ENCODE measurements around the gene ZNF304. TPM values are rescaled to one million over a fixed set of nuclear protein-coding genes. Genes with fewer than 3 reads are reported as not detected.

The ZNF304 gene
- total and polyA plus RNA-seq, 2 of the 13 experiments (the other 11 are each of a cell fraction or from before 2014, with no cell fraction given), result 3.4 to 8.0 TPM

DNA sequence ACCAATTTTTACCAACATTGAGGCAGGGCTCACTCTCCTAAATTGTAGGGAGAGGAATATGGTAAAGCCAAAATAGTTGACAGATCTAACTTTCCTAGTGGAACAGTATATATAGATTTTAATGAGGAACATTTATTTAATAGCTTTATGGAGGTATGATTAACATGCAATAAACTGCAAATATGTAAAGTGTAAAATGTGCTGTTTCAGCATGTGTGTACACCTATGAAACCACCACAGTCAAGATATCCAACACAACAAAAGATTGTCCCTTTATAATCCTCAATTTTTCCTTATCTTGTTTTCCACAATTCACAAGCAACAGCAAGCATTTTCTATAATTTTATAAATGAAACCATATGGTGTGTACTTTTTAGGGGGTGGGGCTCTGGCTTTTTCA is 8.2 kb downstream of the ZNF304 start:
- FAIRE-seq, result no peak
- CTCF ChIA-PET (ENCODE audit: low intra/inter-chr PET ratio, low total read pairs), result no interaction called here
- POLR2A ChIA-PET, result no interaction called here

GRCh38 chr19:57362419-57362818 is 11.3 kb downstream of the ZNF304 start:
- WGBS (ENCODE audit: low lambda C conversion rate), result 75% methylated on average over 2 of the region's 2 CpGs
- POLR2A ChIA-PET, result interaction anchor here (0.8 to 1.8 kb wide), 4 partner anchors 11 to 86 kb away, joined by 3 to 21 read pairs (median 8); partner anchors contain the start of genes ZNF304, ZNF548 and ZNF749
- Histone ChIP-seq H4K20me1 (ENCODE audit: insufficient read depth, low read length) (no peaks in the 10 kb centered on the region; the same call in 1 of the 2 replicates), H3K4me2 (ENCODE audit: low read depth, low read length) (peak overlapping the region; percentile 75), H3K9ac (ENCODE audit: insufficient read depth, low read depth, low read length) (peak overlapping the region; percentile 88), H3K27ac (ENCODE audit: extremely low read length, insufficient read depth, low read length) (peak overlapping the region; percentile 82), H3K79me2 (ENCODE audit: insufficient read depth, low read length) (peaks cover 8% of the 10 kb centered on the region), H3K36me3 (replicated peaks in 1 of 2; ENCODE audit: control insufficient read depth in 1 of 2, insufficient read depth in 2 of 2, low read length in 2 of 2) (peaks cover 1 to 17% of the 10 kb centered on the region in 2 experiments; a peak in 3 of 5 replicates), H2AFZ (ENCODE audit: low read length) (peak overlapping the region; percentile 92), H3K27me3 (ENCODE audit: control insufficient read depth in 1 of 2, insufficient read depth in 2 of 2, low read length in 2 of 2) (no peaks in the 10 kb centered on the region), H3K4me1 (ENCODE audit: insufficient read depth, low read length) (peaks cover 13% of the 10 kb centered on the region; the same call in 1 of the 2 replicates), H3K4me3 (replicated peaks in 1 of 3; ENCODE audit: insufficient read depth in 1 of 3, low read depth in 2 of 3, low read length in 3 of 3) (peak overlapping the region; percentile 65 to 85 (median 75)), H3K9me3 (ENCODE audit: low read length) (no peaks in the 10 kb centered on the region)
- in situ Hi-C loops (cut with HindIII; ENCODE audit: extremely low pct_ligation_motif_present, low pct_unique_long_range_greater_than_20kb) (no loop called here), intact Hi-C loops (cut with micrococcal nuclease; ENCODE audit: unreplicated experiment) (loop anchor here (2.0 to 5.0 kb wide), 4 partner anchors 40 to 252 kb away; partner anchors contain the start of genes ZNF134, ZNF460 and ZNF543)
- TF ChIP-seq GPBP1L1 (CRISPR knock-in tag; IDR thresholded peaks at IDR 0.05) (no peak), ZNF432 (CRISPR knock-in tag; IDR thresholded peaks at IDR 0.05; ENCODE audit: borderline replicate concordance) (no peak), ZNF652 (CRISPR knock-in tag; IDR thresholded peaks at IDR 0.05; ENCODE audit: borderline replicate concordance, low read depth) (peak; percentile 67; the same call in 1 of the 2 replicates)
- TF ChIP-seq, protein P1, sequence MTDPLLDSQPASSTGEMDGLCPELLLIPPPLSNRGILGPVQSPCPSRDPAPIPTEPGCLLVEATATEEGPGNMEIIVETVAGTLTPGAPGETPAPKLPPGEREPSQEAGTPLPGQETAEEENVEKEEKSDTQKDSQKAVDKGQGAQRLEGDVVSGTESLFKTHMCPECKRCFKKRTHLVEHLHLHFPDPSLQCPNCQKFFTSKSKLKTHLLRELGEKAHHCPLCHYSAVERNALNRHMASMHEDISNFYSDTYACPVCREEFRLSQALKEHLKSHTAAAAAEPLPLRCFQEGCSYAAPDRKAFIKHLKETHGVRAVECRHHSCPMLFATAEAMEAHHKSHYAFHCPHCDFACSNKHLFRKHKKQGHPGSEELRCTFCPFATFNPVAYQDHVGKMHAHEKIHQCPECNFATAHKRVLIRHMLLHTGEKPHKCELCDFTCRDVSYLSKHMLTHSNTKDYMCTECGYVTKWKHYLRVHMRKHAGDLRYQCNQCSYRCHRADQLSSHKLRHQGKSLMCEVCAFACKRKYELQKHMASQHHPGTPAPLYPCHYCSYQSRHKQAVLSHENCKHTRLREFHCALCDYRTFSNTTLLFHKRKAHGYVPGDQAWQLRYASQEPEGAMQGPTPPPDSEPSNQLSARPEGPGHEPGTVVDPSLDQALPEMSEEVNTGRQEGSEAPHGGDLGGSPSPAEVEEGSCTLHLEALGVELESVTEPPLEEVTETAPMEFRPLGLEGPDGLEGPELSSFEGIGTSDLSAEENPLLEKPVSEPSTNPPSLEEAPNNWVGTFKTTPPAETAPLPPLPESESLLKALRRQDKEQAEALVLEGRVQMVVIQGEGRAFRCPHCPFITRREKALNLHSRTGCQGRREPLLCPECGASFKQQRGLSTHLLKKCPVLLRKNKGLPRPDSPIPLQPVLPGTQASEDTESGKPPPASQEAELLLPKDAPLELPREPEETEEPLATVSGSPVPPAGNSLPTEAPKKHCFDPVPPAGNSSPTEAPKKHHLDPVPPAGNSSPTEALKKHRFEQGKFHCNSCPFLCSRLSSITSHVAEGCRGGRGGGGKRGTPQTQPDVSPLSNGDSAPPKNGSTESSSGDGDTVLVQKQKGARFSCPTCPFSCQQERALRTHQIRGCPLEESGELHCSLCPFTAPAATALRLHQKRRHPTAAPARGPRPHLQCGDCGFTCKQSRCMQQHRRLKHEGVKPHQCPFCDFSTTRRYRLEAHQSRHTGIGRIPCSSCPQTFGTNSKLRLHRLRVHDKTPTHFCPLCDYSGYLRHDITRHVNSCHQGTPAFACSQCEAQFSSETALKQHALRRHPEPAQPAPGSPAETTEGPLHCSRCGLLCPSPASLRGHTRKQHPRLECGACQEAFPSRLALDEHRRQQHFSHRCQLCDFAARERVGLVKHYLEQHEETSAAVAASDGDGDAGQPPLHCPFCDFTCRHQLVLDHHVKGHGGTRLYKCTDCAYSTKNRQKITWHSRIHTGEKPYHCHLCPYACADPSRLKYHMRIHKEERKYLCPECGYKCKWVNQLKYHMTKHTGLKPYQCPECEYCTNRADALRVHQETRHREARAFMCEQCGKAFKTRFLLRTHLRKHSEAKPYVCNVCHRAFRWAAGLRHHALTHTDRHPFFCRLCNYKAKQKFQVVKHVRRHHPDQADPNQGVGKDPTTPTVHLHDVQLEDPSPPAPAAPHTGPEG (CRISPR knock-in tag; IDR thresholded peaks at IDR 0.05), result no peak
- CTCF ChIA-PET (ENCODE audit: low intra/inter-chr PET ratio, low total read pairs), result no interaction called here
- FAIRE-seq (no peak), DNase-seq (ENCODE audit: low spot score) (no peak), ATAC-seq (no peak)
- no TSS peak for BruUV-seq (replicated peaks)

More for the DNA sequence above, 8.2 kb downstream of the ZNF304 start:
- TF ChIP-seq MAFK (conservative IDR thresholded peaks at IDR 0.05 in 1 of 2, IDR thresholded peaks at IDR 0.05 in 1 of 2; ENCODE audit: low read length in 2 of 2), result peak; percentile 18 to 54; a peak in 2 of 4 replicates
- no peak for TF ChIP-seq THRA (CRISPR knock-in tag; IDR thresholded peaks at IDR 0.05; ENCODE audit: borderline replicate concordance)
- H3K4me2 ChIP-seq (ENCODE audit: low read depth, low read length), result no peak overlapping the region
- no peak overlapping the region for H3K4me3 ChIP-seq (replicated peaks in 1 of 3; ENCODE audit: insufficient read depth in 1 of 3, low read depth in 2 of 3, low read length in 3 of 3)
- DNase-seq (ENCODE audit: low spot score), result no peak
- no TSS peak for BruUV-seq (replicated peaks)
- in situ Hi-C loops (cut with HindIII; ENCODE audit: extremely low pct_ligation_motif_present, low pct_unique_long_range_greater_than_20kb), result no loop called here
- H3K27ac ChIP-seq (ENCODE audit: extremely low read length, insufficient read depth, low read length), result no peak overlapping the region
- peaks cover 7% of the 10 kb centered on the region; the same call in 1 of the 2 replicates for H3K4me1 ChIP-seq (ENCODE audit: insufficient read depth, low read length)
- peaks cover 9 to 47% of the 10 kb centered on the region in 2 experiments for H3K36me3 ChIP-seq (replicated peaks in 1 of 2; ENCODE audit: control insufficient read depth in 1 of 2, insufficient read depth in 2 of 2, low read length in 2 of 2)
- intact Hi-C loops (cut with micrococcal nuclease; ENCODE audit: unreplicated experiment), result no loop called here
- ATAC-seq, result no peak
- H4K20me1 ChIP-seq (ENCODE audit: insufficient read depth, low read length), result no peaks in the 10 kb centered on the region
- H3K27me3 ChIP-seq (ENCODE audit: control insufficient read depth in 1 of 2, insufficient read depth in 2 of 2, low read length in 2 of 2), result no peaks in the 10 kb centered on the region
- H3K79me2 ChIP-seq (ENCODE audit: insufficient read depth, low read length), result peaks cover 7% of the 10 kb centered on the region
- H3K9me3 ChIP-seq (ENCODE audit: low read length), result no peaks in the 10 kb centered on the region
- H3K9ac ChIP-seq (ENCODE audit: insufficient read depth, low read depth, low read length), result no peak overlapping the region
- H2AFZ ChIP-seq (ENCODE audit: low read length), result no peak overlapping the region

Measured in HepG2 (cell line).